ENCODE results near the gene CKMT2. TPM values are rescaled to one million over a fixed set of nuclear protein-coding genes. Genes with fewer than 3 reads are reported as not detected.
"Not testable (repeated sequence)": the region's sequence is repeated elsewhere in the genome, so short reads cannot be mapped to it uniquely, and the experiment has no call there.

CKMT2 gene
- total RNA-seq, 1 donor from 2014 or later, result 0.81 TPM

- no peak overlapping the region for H3K27ac Mint-ChIP-seq (ENCODE audit: unreplicated experiment)
- H3K36me3 Mint-ChIP-seq (ENCODE audit: unreplicated experiment), result peaks cover 19% of the 10 kb centered on the region
- no peaks in the 10 kb centered on the region for H3K9me3 Mint-ChIP-seq (ENCODE audit: unreplicated experiment)
- no peaks in the 10 kb centered on the region for H3K4me1 Mint-ChIP-seq (ENCODE audit: low read depth, unreplicated experiment)
- H3K4me3 Mint-ChIP-seq (ENCODE audit: unreplicated experiment), result no peak overlapping the region
- H3K27me3 Mint-ChIP-seq (ENCODE audit: unreplicated experiment), result peaks cover 2% of the 10 kb centered on the region
- no peak for DNase-seq
- no peak for TF ChIP-seq CTCF (IDR thresholded peaks at IDR 0.05; ENCODE audit: partially characterized antibody, unreplicated experiment)
Observed at GRCh38 chr5:81265101-81265500, 32.0 kb downstream of the CKMT2 start.

GRCh38 chr5:81268521-81269196 lies 35.5 kb downstream of the CKMT2 start:
- Mint-ChIP-seq H3K4me1 (ENCODE audit: low read depth, unreplicated experiment) (no peaks in the 10 kb centered on the region), H3K4me3 (ENCODE audit: unreplicated experiment) (no peak overlapping the region), H3K36me3 (ENCODE audit: unreplicated experiment) (peaks cover 24% of the 10 kb centered on the region), H3K27me3 (ENCODE audit: unreplicated experiment) (no peaks in the 10 kb centered on the region), H3K27ac (ENCODE audit: unreplicated experiment) (no peak overlapping the region), H3K9me3 (ENCODE audit: unreplicated experiment) (peaks cover 13% of the 10 kb centered on the region)
- TF ChIP-seq CTCF (IDR thresholded peaks at IDR 0.05; ENCODE audit: partially characterized antibody, unreplicated experiment), result no peak
- no peak for DNase-seq

DNA sequence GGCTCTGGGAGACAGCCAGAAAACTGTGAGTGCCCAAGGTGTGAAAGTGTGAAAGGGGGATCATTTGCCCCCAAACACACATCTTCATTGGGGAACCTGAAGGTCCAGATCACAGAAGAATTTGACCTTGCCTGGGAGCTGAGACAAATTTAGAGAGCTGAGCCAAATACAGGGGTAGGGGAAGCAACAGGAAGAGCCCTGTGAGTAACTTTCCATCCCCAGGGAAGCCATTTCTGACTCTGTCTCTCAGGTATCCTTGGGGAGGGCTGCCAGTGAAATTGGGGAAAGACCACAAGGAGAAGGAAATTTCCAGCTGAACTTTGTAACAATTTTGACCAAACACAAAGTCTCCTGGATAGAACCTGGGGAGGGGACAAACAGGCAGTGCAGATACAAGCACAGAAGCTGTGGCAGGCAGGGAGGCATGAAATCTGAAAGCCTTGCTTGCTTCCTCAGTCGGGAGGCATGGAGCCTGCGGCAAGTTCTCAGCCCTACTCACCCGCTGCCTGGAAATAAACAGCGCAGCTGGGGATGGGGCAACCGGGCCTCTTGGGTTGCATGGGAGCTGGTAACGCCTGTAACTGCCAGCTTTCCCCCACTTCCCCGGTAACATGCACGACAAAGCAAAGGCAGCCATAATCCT lies 36.8 kb downstream of the CKMT2 start:
- DNase-seq, result no peak
- Mint-ChIP-seq H3K4me1 (ENCODE audit: low read depth, unreplicated experiment) (no peaks in the 10 kb centered on the region), H3K9me3 (ENCODE audit: unreplicated experiment) (peaks cover 16% of the 10 kb centered on the region), H3K27ac (ENCODE audit: unreplicated experiment) (no peak overlapping the region), H3K27me3 (ENCODE audit: unreplicated experiment) (no peaks in the 10 kb centered on the region), H3K4me3 (ENCODE audit: unreplicated experiment) (no peak overlapping the region), H3K36me3 (ENCODE audit: unreplicated experiment) (peaks cover 36% of the 10 kb centered on the region)
- TF ChIP-seq CTCF (IDR thresholded peaks at IDR 0.05; ENCODE audit: partially characterized antibody, unreplicated experiment), result no peak

GRCh38 chr5:81270394-81271027 lies 37.4 kb downstream of the CKMT2 start:
- not testable (repeated sequence) for H3K27me3 Mint-ChIP-seq (ENCODE audit: unreplicated experiment); H3K4me3 Mint-ChIP-seq (ENCODE audit: unreplicated experiment); H3K4me1 Mint-ChIP-seq (ENCODE audit: low read depth, unreplicated experiment); DNase-seq; H3K27ac Mint-ChIP-seq (ENCODE audit: unreplicated experiment)
- Mint-ChIP-seq H3K9me3 (ENCODE audit: unreplicated experiment) (peaks cover 16% of the 10 kb centered on the region), H3K36me3 (ENCODE audit: unreplicated experiment) (peaks cover 40% of the 10 kb centered on the region)

GRCh38 chr5:81283976-81284375 lies 50.9 kb downstream of the CKMT2 start:
- no peak overlapping the region for H3K27ac Mint-ChIP-seq (ENCODE audit: unreplicated experiment)
- no peaks in the 10 kb centered on the region for H3K27me3 Mint-ChIP-seq (ENCODE audit: unreplicated experiment)
- no peaks in the 10 kb centered on the region for H3K9me3 Mint-ChIP-seq (ENCODE audit: unreplicated experiment)
- DNase-seq, result no peak
- TF ChIP-seq CTCF (IDR thresholded peaks at IDR 0.05; ENCODE audit: partially characterized antibody, unreplicated experiment), result no peak
- no peaks in the 10 kb centered on the region for H3K36me3 Mint-ChIP-seq (ENCODE audit: unreplicated experiment)
- H3K4me1 Mint-ChIP-seq (ENCODE audit: low read depth, unreplicated experiment), result no peaks in the 10 kb centered on the region
- H3K4me3 Mint-ChIP-seq (ENCODE audit: unreplicated experiment), result no peak overlapping the region
